GM12865 (cell line): ENCODE results near the gene RHOV.

Source experiments
- DNase-seq: peaks from one replicate; pipeline ENCODE4 v3.0.0; 2010; ENCODE audit warnings: low read depth
- H3K4me3 ChIP-seq: 2 replicates; pipeline ENCODE4 v1.5.1; 2011; ENCODE audit warnings: mild to moderate bottlenecking, low read depth, low read length, control low read depth
- TF ChIP-seq, protein P1 (sequence below): IDR thresholded peaks from 2 replicates; pipeline ENCODE4 v1.5.1; 2011; ENCODE audit warnings: low read length, control low read depth, low read depth, inconsistent platforms; ENCODE audit not compliant: insufficient read depth; ENCODE audit errors: missing control alignments

Gene RHOV

DNA sequence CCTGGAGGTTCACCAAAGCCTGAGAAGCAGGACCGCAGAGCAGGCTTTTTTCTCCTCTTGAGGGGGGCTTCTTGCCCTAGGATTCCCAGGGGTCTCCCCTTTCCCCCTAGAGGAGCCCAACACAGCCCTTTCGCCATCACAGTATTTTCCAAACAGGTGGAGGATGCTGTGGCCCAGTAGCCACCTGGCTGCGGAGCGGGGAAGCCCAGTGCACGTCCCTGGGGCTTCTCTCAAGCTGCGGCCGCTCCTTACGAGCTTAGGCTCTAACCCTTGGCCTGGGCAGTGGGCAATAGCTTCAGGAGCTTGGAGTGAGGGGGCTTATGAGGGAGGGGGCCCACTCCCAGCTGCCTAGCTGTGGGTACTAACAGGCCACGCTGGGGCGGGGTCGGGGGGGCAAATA is 43.6 kb upstream of the RHOV start:
- DNase-seq: no peak
- TF ChIP-seq, protein P1, sequence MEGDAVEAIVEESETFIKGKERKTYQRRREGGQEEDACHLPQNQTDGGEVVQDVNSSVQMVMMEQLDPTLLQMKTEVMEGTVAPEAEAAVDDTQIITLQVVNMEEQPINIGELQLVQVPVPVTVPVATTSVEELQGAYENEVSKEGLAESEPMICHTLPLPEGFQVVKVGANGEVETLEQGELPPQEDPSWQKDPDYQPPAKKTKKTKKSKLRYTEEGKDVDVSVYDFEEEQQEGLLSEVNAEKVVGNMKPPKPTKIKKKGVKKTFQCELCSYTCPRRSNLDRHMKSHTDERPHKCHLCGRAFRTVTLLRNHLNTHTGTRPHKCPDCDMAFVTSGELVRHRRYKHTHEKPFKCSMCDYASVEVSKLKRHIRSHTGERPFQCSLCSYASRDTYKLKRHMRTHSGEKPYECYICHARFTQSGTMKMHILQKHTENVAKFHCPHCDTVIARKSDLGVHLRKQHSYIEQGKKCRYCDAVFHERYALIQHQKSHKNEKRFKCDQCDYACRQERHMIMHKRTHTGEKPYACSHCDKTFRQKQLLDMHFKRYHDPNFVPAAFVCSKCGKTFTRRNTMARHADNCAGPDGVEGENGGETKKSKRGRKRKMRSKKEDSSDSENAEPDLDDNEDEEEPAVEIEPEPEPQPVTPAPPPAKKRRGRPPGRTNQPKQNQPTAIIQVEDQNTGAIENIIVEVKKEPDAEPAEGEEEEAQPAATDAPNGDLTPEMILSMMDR: no peak
- no peak overlapping the region for H3K4me3 ChIP-seq

DNA sequence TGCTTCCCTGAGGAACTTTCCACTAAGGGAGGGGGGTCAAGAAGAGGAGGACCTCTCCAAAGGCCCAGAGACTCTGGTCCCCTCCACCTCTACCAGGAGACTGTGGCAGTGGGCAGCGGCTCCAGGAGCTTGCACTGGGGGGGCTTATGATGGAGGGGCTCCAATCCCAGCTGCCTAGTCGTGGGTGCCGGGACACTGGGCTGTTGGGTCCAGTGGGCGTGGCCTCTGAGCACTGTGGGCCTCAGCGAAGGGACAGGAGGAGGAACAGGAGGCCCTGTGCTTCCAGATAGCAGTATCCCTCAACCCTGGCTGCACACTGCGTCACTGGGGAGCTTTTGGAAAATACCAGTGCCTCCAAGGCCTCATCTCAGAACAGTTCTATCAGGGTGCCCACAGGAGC is 41.6 kb upstream of the RHOV start:
- no peak for DNase-seq
- TF ChIP-seq, protein P1: no peak

DNA sequence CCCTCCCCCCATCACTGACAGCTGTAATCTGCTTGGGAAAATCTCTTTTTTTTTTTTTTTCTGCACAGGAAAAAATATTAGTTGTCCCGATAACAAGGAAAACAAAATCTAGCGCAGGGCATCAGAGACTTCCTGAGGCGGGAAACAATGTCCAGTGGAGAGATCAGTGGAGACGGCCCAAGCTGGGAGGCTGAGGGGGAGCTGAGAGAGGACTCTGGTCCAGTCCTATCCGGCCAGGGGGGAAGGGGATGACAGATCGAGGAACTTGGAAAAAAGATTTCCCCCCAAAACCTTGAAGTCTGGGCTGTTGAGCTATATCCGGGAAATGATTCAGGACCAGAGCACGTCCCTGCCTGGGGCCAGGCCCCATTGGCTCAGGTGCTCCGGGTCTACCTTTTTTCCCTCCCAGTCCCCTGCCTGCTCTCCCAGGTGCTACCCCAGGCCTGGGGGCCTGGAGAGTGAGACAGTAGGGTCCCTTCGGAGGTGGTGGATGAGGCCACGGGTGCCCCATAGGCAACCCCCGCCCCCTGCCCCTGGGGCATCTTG is 41.2 kb upstream of the RHOV start:
- DNase-seq: no peak
- no peak overlapping the region for H3K4me3 ChIP-seq
- TF ChIP-seq, protein P1: no peak

More for the DNA sequence above, 41.6 kb upstream of the RHOV start:
- no peak overlapping the region for H3K4me3 ChIP-seq

DNA sequence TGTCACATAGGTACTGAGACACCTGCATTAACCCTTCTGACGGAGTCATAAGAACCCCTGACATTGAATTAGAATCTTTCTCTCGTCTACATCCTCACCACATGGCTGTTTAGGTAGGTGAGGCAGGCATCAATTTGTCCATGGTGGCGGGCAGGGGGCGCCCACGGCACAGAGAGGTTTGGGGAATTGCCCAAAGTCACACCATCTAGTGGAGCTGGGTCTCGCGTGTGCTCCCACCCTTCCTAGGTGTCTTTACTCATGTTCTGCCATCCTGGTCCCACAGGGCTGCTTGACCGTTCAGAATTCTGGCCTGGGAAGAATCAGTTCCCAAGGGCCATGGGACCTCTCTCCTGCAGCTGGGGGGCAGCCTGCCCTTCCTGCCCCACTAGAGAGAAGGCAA is 40.5 kb upstream of the RHOV start:
- peak; percentile 49 for DNase-seq
- no peak overlapping the region for H3K4me3 ChIP-seq
- TF ChIP-seq, protein P1: peak; percentile 36

DNA sequence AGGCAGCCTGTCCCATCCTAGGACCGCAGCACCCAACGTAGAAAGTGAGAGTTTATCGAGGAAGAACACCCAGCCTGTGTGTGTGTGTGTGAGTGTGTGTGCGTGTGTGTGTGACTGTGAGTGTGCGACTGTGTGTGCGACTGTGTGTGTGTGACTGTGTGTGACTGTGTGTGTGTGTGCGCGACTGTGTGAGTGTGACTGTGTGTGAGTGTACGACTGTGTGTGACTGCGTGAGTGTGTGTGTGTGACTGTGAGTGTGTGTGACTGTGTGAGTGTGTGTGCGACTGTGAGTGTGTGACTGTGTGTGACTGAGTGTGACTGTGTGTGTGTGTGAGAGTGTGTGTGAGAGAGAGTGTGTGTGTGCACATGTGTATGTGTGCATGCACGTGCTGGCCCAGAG is 40.0 kb upstream of the RHOV start:
- TF ChIP-seq, protein P1: no peak
- no peak overlapping the region for H3K4me3 ChIP-seq
- no peak for DNase-seq

DNA sequence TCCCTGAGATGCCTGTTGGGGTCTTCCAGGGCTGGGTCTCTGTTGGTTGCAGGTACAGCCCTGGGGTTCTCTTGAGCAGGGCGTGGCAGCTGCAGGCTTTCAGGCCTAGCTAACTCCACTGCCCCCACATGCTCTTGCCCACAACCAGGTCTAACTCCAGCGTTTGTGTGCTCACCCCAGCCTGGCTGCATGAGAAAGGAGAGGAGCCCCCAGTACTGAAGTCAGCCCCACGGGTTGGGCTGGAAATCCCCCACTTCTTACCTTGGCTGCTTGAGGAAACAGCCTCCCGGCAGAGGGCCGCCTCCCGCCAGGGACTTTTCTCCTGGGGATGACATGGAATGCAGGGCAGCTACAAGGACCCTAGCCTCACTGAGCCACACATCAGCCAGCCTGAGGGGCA is 38.4 kb upstream of the RHOV start:
- peak; percentile 37 for DNase-seq
- TF ChIP-seq, protein P1: no peak

DNA sequence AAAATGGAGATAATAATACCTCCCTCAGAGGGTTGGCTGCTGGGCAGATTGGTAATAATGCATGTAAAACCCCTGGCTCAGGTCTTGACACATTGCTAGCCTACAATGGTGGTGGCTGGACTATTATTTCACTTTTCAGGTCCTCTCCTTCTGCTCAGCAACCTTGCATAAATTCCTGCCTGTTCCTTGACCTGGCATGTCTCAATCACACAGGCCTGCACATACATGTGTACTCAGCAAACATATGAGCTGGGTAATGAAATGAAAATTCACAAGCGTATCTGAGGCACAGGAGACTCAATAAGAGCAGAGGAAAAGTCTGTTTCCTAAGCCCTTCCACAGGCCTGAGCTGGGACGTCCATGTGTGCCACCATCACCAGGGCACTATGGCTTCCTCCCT is 37.7 kb upstream of the RHOV start:
- DNase-seq: no peak
- TF ChIP-seq, protein P1: no peak
- H3K4me3 ChIP-seq: no peak overlapping the region

More for the DNA sequence above, 38.4 kb upstream of the RHOV start:
- no peak overlapping the region for H3K4me3 ChIP-seq
